ENCODE results near the gene GIPR. TPM values are rescaled to one million over a fixed set of nuclear protein-coding genes. Genes with fewer than 3 reads are reported as not detected.
"Not testable (repeated sequence)": the region's sequence is repeated elsewhere in the genome, so short reads cannot be mapped to it uniquely, and the experiment has no call there.

GIPR gene
- total and polyA plus RNA-seq, 10 donors, result 0.49 to 7.5 (median 3.0) TPM

DNA sequence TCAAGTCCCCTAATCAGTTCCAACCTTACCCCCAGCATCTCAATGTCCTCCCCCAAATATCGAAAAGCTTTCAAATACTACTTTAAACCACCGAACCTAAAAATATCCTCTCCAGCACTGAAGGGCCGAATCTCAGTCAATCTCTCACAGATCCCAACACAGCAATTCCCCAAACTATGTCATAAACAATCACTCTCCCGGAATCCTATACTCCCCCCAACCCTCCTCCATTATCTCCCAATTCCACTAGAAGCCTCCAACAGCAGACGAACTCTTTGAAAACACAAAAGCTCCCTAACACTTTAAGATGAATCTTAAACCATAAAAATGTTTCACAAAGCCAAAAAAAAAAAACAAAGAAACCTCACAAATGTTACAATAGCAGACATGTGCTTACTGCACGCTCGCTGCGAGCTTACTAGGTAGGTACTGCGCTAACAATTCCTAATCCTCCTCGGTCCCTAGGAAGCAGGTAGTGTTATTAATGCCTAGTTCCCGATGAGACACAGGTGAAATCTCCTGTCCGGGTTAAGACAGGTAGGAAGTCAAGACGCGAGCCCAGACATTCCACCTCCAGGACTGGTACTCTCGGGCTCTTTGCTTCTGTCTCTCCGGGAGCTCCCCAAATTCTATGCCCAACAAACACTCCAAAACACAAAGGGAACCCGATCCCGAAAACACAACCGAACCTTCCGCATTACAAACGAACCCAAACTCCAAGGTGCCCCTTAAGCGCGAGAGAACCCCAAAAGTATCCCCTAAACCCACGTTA lies 48.5 kb downstream of the GIPR start:
- Histone ChIP-seq H3K4me1 (peaks cover 6 to 52% (median 29%) of the 10 kb centered on the region in 6 donors), H3K27ac (peak overlapping the region; percentile 70 to 97 (median 94)), H3K4me3 (peak overlapping the region; percentile 47 to 82 (median 55)), H3K9me3 (no peaks in the 10 kb centered on the region), H3K36me3 (peaks cover 0 to 45% (median 25%) of the 10 kb centered on the region in 6 donors), H3K27me3 (replicated peaks in 1 of 7) (no peaks in the 10 kb centered on the region)
- WGBS, 5 donors, result 3 to 5% (median 3%) methylated on average over 24 of the region's 24 CpGs
- no peak for DNase-seq
- no peak for TF ChIP-seq CTCF (IDR thresholded peaks at IDR 0.05 in 8 of 11, conservative IDR thresholded peaks at IDR 0.05 in 3 of 11)
- TF ChIP-seq POLR2AphosphoS5 (IDR thresholded peaks at IDR 0.05), result no peak
- no peak for TF ChIP-seq POLR2A (IDR thresholded peaks at IDR 0.05)
- intact Hi-C loops (cut with DNase I; ENCODE audit: low total_unique reads), result no loop called here

GRCh38 chr19:45717131-45717982 lies 49.3 kb downstream of the GIPR start:
- peak overlapping the region; percentile 86 to 97 (median 94) for H3K27ac ChIP-seq
- 0 to 1% (median 1%) methylated on average over 41 to 51 of the region's 51 CpGs for WGBS, 5 donors
- peaks cover 0 to 45% (median 17%) of the 10 kb centered on the region in 6 donors for H3K36me3 ChIP-seq
- peaks cover 6 to 59% (median 30%) of the 10 kb centered on the region in 6 donors for H3K4me1 ChIP-seq
- intact Hi-C loops (cut with DNase I; ENCODE audit: low total_unique reads), result no loop called here
- no peaks in the 10 kb centered on the region for H3K9me3 ChIP-seq
- H3K4me3 ChIP-seq, result peak overlapping the region; percentile 47 to 82 (median 55)
- DNase-seq, result peak; percentile 99
- H3K27me3 ChIP-seq (replicated peaks in 1 of 7), result no peaks in the 10 kb centered on the region
- peak in 7 of 11 experiments; percentile 24 to 67 (median 47) for TF ChIP-seq CTCF (IDR thresholded peaks at IDR 0.05 in 8 of 11, conservative IDR thresholded peaks at IDR 0.05 in 3 of 11)
- no peak for TF ChIP-seq POLR2A (IDR thresholded peaks at IDR 0.05)
- TF ChIP-seq POLR2AphosphoS5 (IDR thresholded peaks at IDR 0.05), result peak; percentile 94 to 98 (median 95)

GRCh38 chr19:45717983-45718650 lies 50.1 kb downstream of the GIPR start:
- intact Hi-C loops (cut with DNase I; ENCODE audit: low total_unique reads), result no loop called here

DNA sequence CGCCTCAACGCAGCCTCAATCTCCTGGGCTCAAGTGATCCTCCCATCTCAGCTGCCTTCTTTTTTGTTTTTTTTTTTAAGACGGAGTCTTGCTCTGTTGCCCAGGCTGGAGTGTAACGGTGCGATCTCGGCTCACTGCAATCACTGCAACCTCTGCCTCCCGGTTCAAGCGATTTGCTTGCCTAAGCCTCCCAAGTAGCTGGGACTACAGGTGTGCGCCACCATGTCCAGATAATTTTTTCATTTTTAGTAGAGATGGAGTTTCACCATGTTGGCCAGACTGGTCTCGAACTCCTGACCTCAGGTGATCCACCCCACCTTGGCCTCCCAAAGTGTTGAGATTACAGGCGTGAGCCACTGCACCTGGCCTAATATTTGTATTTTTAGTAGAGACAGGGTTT lies 52.0 kb downstream of the GIPR start:
- DNase-seq; H3K27me3 ChIP-seq (replicated peaks in 1 of 7); H3K27ac ChIP-seq; intact Hi-C loops (cut with DNase I; ENCODE audit: low total_unique reads); H3K9me3 ChIP-seq; H3K4me3 ChIP-seq: not testable (repeated sequence)
- Histone ChIP-seq H3K4me1 (peaks cover 6 to 61% (median 27%) of the 10 kb centered on the region in 6 donors), H3K36me3 (peaks cover 0 to 54% (median 13%) of the 10 kb centered on the region in 6 donors)
- 96 to 98% (median 97%) methylated on average over 11 of the region's 11 CpGs for WGBS, 5 donors

More at GRCh38 chr19:45717983-45718650, 50.1 kb downstream of the GIPR start:
- Histone ChIP-seq H3K4me3 (peak overlapping the region; percentile 21 to 82 (median 55)), H3K27ac (peak overlapping the region; percentile 86 to 97 (median 94)), H3K36me3 (peaks cover 0 to 45% (median 14%) of the 10 kb centered on the region in 6 donors), H3K9me3 (no peaks in the 10 kb centered on the region), H3K27me3 (replicated peaks in 1 of 7) (no peaks in the 10 kb centered on the region), H3K4me1 (peaks cover 6 to 65% (median 31%) of the 10 kb centered on the region in 6 donors)
- DNase-seq, result peak; percentile 83
- no peak for TF ChIP-seq CTCF (IDR thresholded peaks at IDR 0.05 in 8 of 11, conservative IDR thresholded peaks at IDR 0.05 in 3 of 11)
- TF ChIP-seq POLR2A (IDR thresholded peaks at IDR 0.05), result no peak
- no peak for TF ChIP-seq POLR2AphosphoS5 (IDR thresholded peaks at IDR 0.05)
- WGBS, 5 donors, result 58 to 73% (median 68%) methylated on average over 8 to 12 of the region's 12 CpGs

GRCh38 chr19:45728683-45729082 lies 60.7 kb downstream of the GIPR start:
- Histone ChIP-seq H3K36me3 (peaks cover 0 to 19% (median 0%) of the 10 kb centered on the region in 6 donors), H3K4me1 (peaks cover 14 to 63% (median 27%) of the 10 kb centered on the region in 6 donors)
- DNase-seq; H3K27me3 ChIP-seq (replicated peaks in 1 of 7); H3K4me3 ChIP-seq; intact Hi-C loops (cut with DNase I; ENCODE audit: low total_unique reads); H3K9me3 ChIP-seq; H3K27ac ChIP-seq: not testable (repeated sequence)
- 93 to 97% (median 96%) methylated on average over 18 of the region's 18 CpGs for WGBS, 5 donors
